A549 (cell line): ENCODE results near the gene VDR.

ENCODE experiments used
- CTCF ChIP-seq: fragments of >200 bp; sonication (Bioruptor Twin); formaldehyde crosslinking; IDR thresholded peaks from 3 replicates; pipeline ENCODE4 v1.5.1; 2016
- HDAC2 ChIP-seq: fragments of 200-600 bp; sonication (generic); IDR thresholded peaks from 2 replicates; pipeline ENCODE4 v1.6.1; 2016
- HMGXB4 ChIP-seq: fragments of 250-450 bp; sonication (Bioruptor Pico); IDR thresholded peaks from 2 replicates; pipeline ENCODE4 v1.5.0; 2021; ENCODE audit warnings: mild to moderate bottlenecking, moderate library complexity, borderline replicate concordance
- JUN ChIP-seq, 2 experiments: fragments of >200 bp; sonication (Bioruptor Twin); formaldehyde crosslinking; IDR thresholded peaks; 2 replicates in 1 of 2; 3 replicates in 1 of 2; pipeline ENCODE4 v1.6.1; 2016 to 2017
- MYC ChIP-seq: IDR thresholded peaks from 2 replicates; pipeline ENCODE4 v1.6.1; 2012; ENCODE audit warnings: mild to moderate bottlenecking, inconsistent platforms, low read length, improper control_type of control experiment, borderline replicate concordance
- NR3C1 ChIP-seq: fragments of >200 bp; sonication (Bioruptor Twin); formaldehyde crosslinking; IDR thresholded peaks from 3 replicates; pipeline ENCODE4 v1.6.1; 2017
- POLR2A ChIP-seq: IDR thresholded peaks from 2 replicates; pipeline ENCODE4 v1.6.1; 2012; ENCODE audit warnings: mild to moderate bottlenecking, low read length
- REST ChIP-seq: fragments of 200-600 bp; sonication (generic); IDR thresholded peaks from 2 replicates; pipeline ENCODE4 v1.6.1; 2016; ENCODE audit warnings: antibody characterized with exemption, mild to moderate bottlenecking, moderate library complexity
- TP53 ChIP-seq: fragments of 250-450 bp; sonication (Bioruptor Pico); IDR thresholded peaks from 2 replicates; pipeline ENCODE4 v1.5.0; 2021; ENCODE audit warnings: mild to moderate bottlenecking, moderate library complexity
- TF ChIP-seq, protein P1 (sequence below): IDR thresholded peaks from 2 replicates; pipeline ENCODE4 v1.6.1; 2012

DNA sequence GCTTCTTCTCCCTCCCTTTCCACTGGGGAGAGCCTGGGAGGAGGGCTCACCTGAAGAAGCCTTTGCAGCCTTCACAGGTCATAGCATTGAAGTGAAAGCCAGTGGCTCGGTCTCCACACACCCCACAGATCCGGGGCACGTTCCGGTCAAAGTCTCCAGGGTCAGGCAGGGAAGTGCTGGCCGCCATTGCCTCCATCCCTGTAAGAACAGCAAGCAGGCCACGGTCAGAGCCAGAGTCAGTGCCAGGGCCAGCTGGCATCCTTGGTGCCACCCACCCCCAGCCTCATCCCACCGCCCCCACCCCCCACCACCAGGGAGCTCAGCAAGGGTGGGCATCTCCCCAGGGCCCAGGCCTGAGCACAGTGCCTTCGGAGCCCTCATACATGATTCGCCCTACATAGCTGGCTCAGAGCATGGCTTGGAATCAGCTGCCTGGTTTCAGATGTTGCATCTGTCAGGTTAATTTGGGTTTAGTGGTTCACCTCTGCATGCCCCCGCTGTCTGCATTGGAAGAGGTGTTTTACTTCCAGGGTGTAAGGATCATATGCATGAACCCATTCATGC lies 25.8 kb downstream of the VDR start:
- TF ChIP-seq TP53 (no peak), CTCF (no peak), NR3C1 (no peak), POLR2A (no peak), REST (no peak), HMGXB4 (no peak), HDAC2 (no peak), MYC (no peak), JUN (IDR thresholded peaks at IDR 0.05) (no peak)
- TF ChIP-seq, protein P1, sequence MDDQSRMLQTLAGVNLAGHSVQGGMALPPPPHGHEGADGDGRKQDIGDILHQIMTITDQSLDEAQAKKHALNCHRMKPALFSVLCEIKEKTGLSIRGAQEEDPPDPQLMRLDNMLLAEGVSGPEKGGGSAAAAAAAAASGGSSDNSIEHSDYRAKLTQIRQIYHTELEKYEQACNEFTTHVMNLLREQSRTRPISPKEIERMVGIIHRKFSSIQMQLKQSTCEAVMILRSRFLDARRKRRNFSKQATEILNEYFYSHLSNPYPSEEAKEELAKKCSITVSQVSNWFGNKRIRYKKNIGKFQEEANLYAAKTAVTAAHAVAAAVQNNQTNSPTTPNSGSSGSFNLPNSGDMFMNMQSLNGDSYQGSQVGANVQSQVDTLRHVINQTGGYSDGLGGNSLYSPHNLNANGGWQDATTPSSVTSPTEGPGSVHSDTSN: no peak
